GM12878 (cell line): ENCODE measurements around the gene EXOC3L4.
A peak's percentile ranks its signal among the peaks of the same experiment; 100 is the strongest.

Source experiments
- EGR1 ChIP-seq, 2 experiments: IDR thresholded peaks; 1 replicate in 1 of 2; 2 replicates in 1 of 2; pipeline ENCODE4 v1.6.1; 2011 to 2012; ENCODE audit warnings: low read depth in 2 of 2, low read length in 2 of 2, borderline replicate concordance in 1 of 2, mild to moderate bottlenecking in 1 of 2, moderate library complexity in 1 of 2
- POLR2AphosphoS5 ChIP-seq: IDR thresholded peaks from 2 replicates; pipeline ENCODE4 v1.6.1; 2011; ENCODE audit warnings: mild to moderate bottlenecking, low read length, inconsistent platforms
- TF ChIP-seq, protein P1 (sequence below): IDR thresholded peaks from 2 replicates; pipeline ENCODE4 v1.6.1; 2012; ENCODE audit warnings: mild to moderate bottlenecking, low read depth, low read length
- TF ChIP-seq, protein P2 (sequence below), 3 experiments: IDR thresholded peaks in 2 of 3; conservative IDR thresholded peaks in 1 of 3; 2 replicates each; pipeline ENCODE4 v1.5.1; 2011; ENCODE audit warnings: low read depth in 3 of 3, low read length in 3 of 3, mild to moderate bottlenecking in 3 of 3, control low read depth in 2 of 3, moderate library complexity in 2 of 3, inconsistent platforms in 1 of 3, mixed read lengths in 1 of 3; ENCODE audit not compliant: control insufficient read depth in 2 of 3, insufficient read depth in 1 of 3; ENCODE audit errors: extremely low read depth in 1 of 3

- TF ChIP-seq, protein P1, sequence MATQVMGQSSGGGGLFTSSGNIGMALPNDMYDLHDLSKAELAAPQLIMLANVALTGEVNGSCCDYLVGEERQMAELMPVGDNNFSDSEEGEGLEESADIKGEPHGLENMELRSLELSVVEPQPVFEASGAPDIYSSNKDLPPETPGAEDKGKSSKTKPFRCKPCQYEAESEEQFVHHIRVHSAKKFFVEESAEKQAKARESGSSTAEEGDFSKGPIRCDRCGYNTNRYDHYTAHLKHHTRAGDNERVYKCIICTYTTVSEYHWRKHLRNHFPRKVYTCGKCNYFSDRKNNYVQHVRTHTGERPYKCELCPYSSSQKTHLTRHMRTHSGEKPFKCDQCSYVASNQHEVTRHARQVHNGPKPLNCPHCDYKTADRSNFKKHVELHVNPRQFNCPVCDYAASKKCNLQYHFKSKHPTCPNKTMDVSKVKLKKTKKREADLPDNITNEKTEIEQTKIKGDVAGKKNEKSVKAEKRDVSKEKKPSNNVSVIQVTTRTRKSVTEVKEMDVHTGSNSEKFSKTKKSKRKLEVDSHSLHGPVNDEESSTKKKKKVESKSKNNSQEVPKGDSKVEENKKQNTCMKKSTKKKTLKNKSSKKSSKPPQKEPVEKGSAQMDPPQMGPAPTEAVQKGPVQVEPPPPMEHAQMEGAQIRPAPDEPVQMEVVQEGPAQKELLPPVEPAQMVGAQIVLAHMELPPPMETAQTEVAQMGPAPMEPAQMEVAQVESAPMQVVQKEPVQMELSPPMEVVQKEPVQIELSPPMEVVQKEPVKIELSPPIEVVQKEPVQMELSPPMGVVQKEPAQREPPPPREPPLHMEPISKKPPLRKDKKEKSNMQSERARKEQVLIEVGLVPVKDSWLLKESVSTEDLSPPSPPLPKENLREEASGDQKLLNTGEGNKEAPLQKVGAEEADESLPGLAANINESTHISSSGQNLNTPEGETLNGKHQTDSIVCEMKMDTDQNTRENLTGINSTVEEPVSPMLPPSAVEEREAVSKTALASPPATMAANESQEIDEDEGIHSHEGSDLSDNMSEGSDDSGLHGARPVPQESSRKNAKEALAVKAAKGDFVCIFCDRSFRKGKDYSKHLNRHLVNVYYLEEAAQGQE: peak; percentile 95
- TF ChIP-seq EGR1 (IDR thresholded peaks at IDR 0.05; ENCODE audit: borderline replicate concordance in 1 of 2, low read depth in 2 of 2, low read length in 2 of 2) (no peak), POLR2AphosphoS5 (no peak)
- TF ChIP-seq, protein P2, sequence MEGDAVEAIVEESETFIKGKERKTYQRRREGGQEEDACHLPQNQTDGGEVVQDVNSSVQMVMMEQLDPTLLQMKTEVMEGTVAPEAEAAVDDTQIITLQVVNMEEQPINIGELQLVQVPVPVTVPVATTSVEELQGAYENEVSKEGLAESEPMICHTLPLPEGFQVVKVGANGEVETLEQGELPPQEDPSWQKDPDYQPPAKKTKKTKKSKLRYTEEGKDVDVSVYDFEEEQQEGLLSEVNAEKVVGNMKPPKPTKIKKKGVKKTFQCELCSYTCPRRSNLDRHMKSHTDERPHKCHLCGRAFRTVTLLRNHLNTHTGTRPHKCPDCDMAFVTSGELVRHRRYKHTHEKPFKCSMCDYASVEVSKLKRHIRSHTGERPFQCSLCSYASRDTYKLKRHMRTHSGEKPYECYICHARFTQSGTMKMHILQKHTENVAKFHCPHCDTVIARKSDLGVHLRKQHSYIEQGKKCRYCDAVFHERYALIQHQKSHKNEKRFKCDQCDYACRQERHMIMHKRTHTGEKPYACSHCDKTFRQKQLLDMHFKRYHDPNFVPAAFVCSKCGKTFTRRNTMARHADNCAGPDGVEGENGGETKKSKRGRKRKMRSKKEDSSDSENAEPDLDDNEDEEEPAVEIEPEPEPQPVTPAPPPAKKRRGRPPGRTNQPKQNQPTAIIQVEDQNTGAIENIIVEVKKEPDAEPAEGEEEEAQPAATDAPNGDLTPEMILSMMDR (IDR thresholded peaks at IDR 0.05 in 2 of 3, conservative IDR thresholded peaks at IDR 0.05 in 1 of 3; ENCODE audit: control insufficient read depth in 2 of 3, extremely low read depth in 1 of 3, insufficient read depth in 1 of 3, low read depth in 3 of 3, low read length in 3 of 3): no peak
Measured at GRCh38 chr14:103045371-103045869, 49.1 kb upstream of the EXOC3L4 start.
